SK-N-SH (cell line): ENCODE data around the gene CATSPER3. TPM values are rescaled to one million over a fixed set of nuclear protein-coding genes. Genes with fewer than 3 reads are reported as not detected.

Experiments used
- CTCF ChIA-PET: fragments of 300-600, 350-600 bp; formaldehyde crosslinking; extraction: SDS; loops from one replicate; lab custom pipeline; 2021; lab: Yijun Ruan, JAX
- POLR2A ChIA-PET: fragments of 350-600 bp; sonication (Branson Sonifier 250); formaldehyde crosslinking; extraction: SDS; loops from one replicate; lab custom pipeline; 2020; ENCODE audit warnings: antibody characterized with exemption, inconsistent platforms; lab: Yijun Ruan, JAX
- DNase-seq: peaks from one replicate; pipeline ENCODE4 v3.0.0; 2012
- H2AFZ ChIP-seq: fragments of 200-600 bp; sonication (generic); 2 replicates; pipeline ENCODE4 v1.8.1; 2016; ENCODE audit warnings: antibody characterized with exemption, mild to moderate bottlenecking, low read depth
- H3F3A ChIP-seq: fragments of 200-600 bp; sonication (generic); replicated peaks from 2 replicates; pipeline ENCODE3; 2016; ENCODE audit warnings: antibody characterized with exemption, mild to moderate bottlenecking; ENCODE audit not compliant: insufficient read depth
- H3K27ac ChIP-seq, 2 experiments: fragments of 200-500 bp in 1 of 2; fragments of 200-600 bp in 1 of 2; sonication (Bioruptor generic) in 1 of 2; sonication (generic), shearing (Covaris generic) in 1 of 2; 2 replicates each; pipeline versions ENCODE4 v1.5.1 to v1.6.1; 2014 to 2016; ENCODE audit warnings: low read depth in 2 of 2, inconsistent platforms in 1 of 2, low read length in 1 of 2, mild to moderate bottlenecking in 1 of 2, mixed read lengths in 1 of 2
- H3K27me3 ChIP-seq: fragments of 200-600 bp; sonication (generic), shearing (Covaris generic); 2 replicates; pipeline ENCODE4 v1.6.1; 2016; ENCODE audit warnings: mixed run types; ENCODE audit not compliant: insufficient read depth
- H3K36me3 ChIP-seq, 2 experiments: fragments of 200-500 bp in 1 of 2; fragments of 200-600 bp in 1 of 2; sonication (Bioruptor generic) in 1 of 2; sonication (generic) in 1 of 2; replicated peaks in 1 of 2; 2 replicates each; pipeline versions ENCODE3 to v1.5.1; 2014 to 2016; ENCODE audit warnings: low read length in 1 of 2, mild to moderate bottlenecking in 1 of 2; ENCODE audit not compliant: insufficient read depth in 2 of 2, control insufficient read depth in 1 of 2
- H3K4me1 ChIP-seq, 2 experiments: fragments of 200-500 bp in 1 of 2; fragments of 200-600 bp in 1 of 2; sonication (Bioruptor generic) in 1 of 2; sonication (generic), shearing (Covaris generic) in 1 of 2; 2 replicates each; pipeline versions ENCODE4 v1.5.1 to v1.6.1; 2014 to 2016; ENCODE audit warnings: low read depth in 1 of 2, low read length in 1 of 2, mixed run types in 1 of 2; ENCODE audit not compliant: insufficient read depth in 2 of 2, control insufficient read depth in 1 of 2
- H3K4me2 ChIP-seq: fragments of 200-600 bp; sonication (generic), shearing (Covaris generic); 2 replicates; pipeline ENCODE4 v1.6.1; 2017; ENCODE audit warnings: mixed run types
- H3K4me3 ChIP-seq, 2 experiments: fragments of 200-500 bp in 1 of 2; fragments of 200-600 bp in 1 of 2; sonication (Bioruptor generic) in 1 of 2; sonication (generic), shearing (Covaris generic) in 1 of 2; 2 replicates each; pipeline versions ENCODE4 v1.5.1 to v1.8.1; 2014 to 2016; ENCODE audit warnings: low read depth in 2 of 2, inconsistent platforms in 1 of 2, low read length in 1 of 2, mild to moderate bottlenecking in 1 of 2, mixed read lengths in 1 of 2, moderate library complexity in 1 of 2
- H3K79me2 ChIP-seq: fragments of 200-600 bp; sonication (generic); 2 replicates; pipeline ENCODE4 v1.8.1; 2017; ENCODE audit warnings: mild to moderate bottlenecking; ENCODE audit not compliant: insufficient read depth
- H3K9ac ChIP-seq: fragments of 200-600 bp; sonication (generic); 2 replicates; pipeline ENCODE4 v1.6.1; 2017; ENCODE audit warnings: mixed run types
- H3K9me2 ChIP-seq: fragments of 200-600 bp; sonication (generic); 2 replicates; pipeline ENCODE4 v1.6.1; 2017; ENCODE audit warnings: mixed run types
- H3K9me3 ChIP-seq: fragments of 200-600 bp; sonication (generic); 2 replicates; pipeline ENCODE4 v1.6.1; 2017; ENCODE audit warnings: mixed run types, mild to moderate bottlenecking, moderate library complexity
- H4K20me1 ChIP-seq: fragments of 200-600 bp; sonication (generic); 2 replicates; pipeline ENCODE4 v1.6.1; 2017; ENCODE audit warnings: mild to moderate bottlenecking, mixed run types; ENCODE audit not compliant: insufficient read depth
- CHD2 ChIP-seq: fragments of 150-350 bp; IDR thresholded peaks from 2 replicates; pipeline ENCODE4 v1.6.1; 2018; ENCODE audit warnings: low read length; ENCODE audit not compliant: partially characterized antibody
- CTCF ChIP-seq: fragments of 200-600 bp; sonication (generic); IDR thresholded peaks from 2 replicates; pipeline ENCODE4 v1.6.1; 2017; ENCODE audit warnings: antibody characterized with exemption, mild to moderate bottlenecking, moderate library complexity
- FOSL2 ChIP-seq: IDR thresholded peaks from 2 replicates; pipeline ENCODE4 v1.4.0; 2012; ENCODE audit warnings: low read depth, mild to moderate bottlenecking, moderate library complexity, borderline replicate concordance
- FOXJ3 ChIP-seq: sonication (generic); formaldehyde crosslinking; IDR thresholded peaks from 2 replicates; pipeline ENCODE4 v1.5.1; 2020; ENCODE audit warnings: mild to moderate bottlenecking, missing genetic modification reagents
- FOXM1 ChIP-seq: IDR thresholded peaks from 2 replicates; pipeline ENCODE4 v1.4.0; 2012; ENCODE audit warnings: low read depth, mild to moderate bottlenecking
- GABPA ChIP-seq: IDR thresholded peaks from 2 replicates; pipeline ENCODE4 v1.4.0; 2012; ENCODE audit warnings: low read depth, mild to moderate bottlenecking
- GATA2 ChIP-seq: sonication (generic); formaldehyde crosslinking; IDR thresholded peaks from 2 replicates; pipeline ENCODE4 v1.5.0; 2020; ENCODE audit warnings: mild to moderate bottlenecking, missing genetic modification reagents
- NFIC ChIP-seq: IDR thresholded peaks from 2 replicates; pipeline ENCODE4 v1.4.0; 2012; ENCODE audit warnings: borderline replicate concordance
- RCOR1 ChIP-seq: fragments of 150-350 bp; IDR thresholded peaks from 2 replicates; pipeline ENCODE4 v1.6.1; 2017; ENCODE audit warnings: antibody characterized with exemption, low read length
- SIN3A ChIP-seq: IDR thresholded peaks from 2 replicates; pipeline ENCODE4 v1.6.1; 2012; ENCODE audit warnings: low read depth, mild to moderate bottlenecking, low read length, moderate library complexity, borderline replicate concordance
- SMC3 ChIP-seq: IDR thresholded peaks from 2 replicates; pipeline ENCODE4 v1.6.1; 2012; ENCODE audit warnings: low read depth, low read length, improper control_type of control experiment
- TEAD4 ChIP-seq: IDR thresholded peaks from 2 replicates; pipeline ENCODE4 v1.4.0; 2012; ENCODE audit warnings: mild to moderate bottlenecking, borderline replicate concordance; ENCODE audit not compliant: insufficient read depth
- WGBS: methylation state at CpG from one replicate; pipeline ENCODE4 v1.1.6; 2017; ENCODE audit warnings: low lambda C conversion rate; 5-methylcytosine and 5-hydroxymethylcytosine counted together
- polyA plus RNA-seq, 3 experiments: library from polyadenylated mRNA; depleted of rRNA; stranded (reverse); fragments of >200 nt; gene quantifications; 2 replicates each; pipeline ENCODE4 v1.2.3, GENCODE V29; 2012
- TF ChIP-seq, protein P1 (sequence below): IDR thresholded peaks from 2 replicates; pipeline ENCODE4 v1.4.0; 2012; ENCODE audit warnings: low read depth
- TF ChIP-seq, protein P2 (sequence below): IDR thresholded peaks from 2 replicates; pipeline ENCODE4 v1.4.0; 2012; ENCODE audit warnings: low read depth, borderline replicate concordance
- TF ChIP-seq, protein P3 (sequence below): IDR thresholded peaks from 2 replicates; pipeline ENCODE4 v1.6.1; 2012; ENCODE audit warnings: mild to moderate bottlenecking, low read depth, low read length, moderate library complexity

Gene CATSPER3
- polyA plus RNA-seq, 1 of the 3 experiments (the other 2 are of a cell fraction), result 0.26 TPM

GRCh38 chr5:135048286-135048685 is 80.6 kb downstream of the CATSPER3 start (continued):
- no peak for TF ChIP-seq TEAD4

DNA sequence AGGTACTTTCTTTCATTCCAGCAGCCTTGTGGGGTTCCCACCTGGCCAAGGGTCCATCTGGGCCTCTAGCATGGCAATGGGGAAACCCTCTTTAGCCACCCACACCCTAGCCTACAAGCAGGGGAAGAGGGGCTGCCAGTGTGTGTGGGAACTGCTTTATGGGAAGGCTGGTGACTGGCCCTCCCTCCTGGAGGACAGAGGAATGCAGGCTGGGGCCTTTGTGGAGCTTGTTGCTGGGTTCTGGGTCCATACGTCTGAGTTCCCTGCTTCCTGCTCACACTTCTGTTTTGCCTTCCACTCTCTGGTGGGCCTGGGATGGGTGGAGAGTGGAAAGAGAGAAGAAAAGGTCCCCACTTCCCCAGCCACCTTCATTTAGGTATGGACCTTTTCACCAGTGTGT is 81.2 kb downstream of the CATSPER3 start:
- Histone ChIP-seq H3K9ac (no peak overlapping the region), H4K20me1 (no peaks in the 10 kb centered on the region), H3K4me1 (no peaks in the 10 kb centered on the region; a peak in 1 of 4 replicates), H3F3A (no peaks in the 10 kb centered on the region), H3K9me3 (no peaks in the 10 kb centered on the region), H3K27ac (no peak overlapping the region), H3K79me2 (no peaks in the 10 kb centered on the region), H3K4me2 (no peak overlapping the region), H3K4me3 (no peak overlapping the region), H3K36me3 (no peaks in the 10 kb centered on the region), H3K9me2 (no peaks in the 10 kb centered on the region), H2AFZ (no peak overlapping the region), H3K27me3 (peaks cover 79% of the 10 kb centered on the region)
- CTCF ChIA-PET, result interaction anchor here (0.6 to 1.5 kb wide), 4 partner anchors 9 to 143 kb away, joined by 3 to 4 read pairs (median 3); no protein-coding TSS in a partner anchor
- TF ChIP-seq FOXM1 (no peak), CHD2 (no peak), NFIC (no peak), FOSL2 (no peak), RCOR1 (no peak), GATA2 (CRISPR knock-in tag) (no peak), FOXJ3 (no peak), GABPA (no peak), CTCF (no peak)
- TF ChIP-seq, protein P1, sequence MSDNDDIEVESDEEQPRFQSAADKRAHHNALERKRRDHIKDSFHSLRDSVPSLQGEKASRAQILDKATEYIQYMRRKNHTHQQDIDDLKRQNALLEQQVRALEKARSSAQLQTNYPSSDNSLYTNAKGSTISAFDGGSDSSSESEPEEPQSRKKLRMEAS, result no peak
- TF ChIP-seq, protein P2, sequence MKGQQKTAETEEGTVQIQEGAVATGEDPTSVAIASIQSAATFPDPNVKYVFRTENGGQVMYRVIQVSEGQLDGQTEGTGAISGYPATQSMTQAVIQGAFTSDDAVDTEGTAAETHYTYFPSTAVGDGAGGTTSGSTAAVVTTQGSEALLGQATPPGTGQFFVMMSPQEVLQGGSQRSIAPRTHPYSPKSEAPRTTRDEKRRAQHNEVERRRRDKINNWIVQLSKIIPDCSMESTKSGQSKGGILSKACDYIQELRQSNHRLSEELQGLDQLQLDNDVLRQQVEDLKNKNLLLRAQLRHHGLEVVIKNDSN, result no peak
- no peak for DNase-seq
- POLR2A ChIA-PET, result no interaction called here
- 14% methylated on average over 1 of the region's 1 CpG for WGBS

GRCh38 chr5:135050244-135050767 is 82.6 kb downstream of the CATSPER3 start:
- Histone ChIP-seq H3K27me3 (peaks cover 75% of the 10 kb centered on the region), H4K20me1 (no peaks in the 10 kb centered on the region), H3K9me3 (no peaks in the 10 kb centered on the region), H3K4me3 (no peak overlapping the region), H3K4me1 (no peaks in the 10 kb centered on the region; a peak in 1 of 4 replicates), H2AFZ (no peak overlapping the region), H3K9me2 (no peaks in the 10 kb centered on the region), H3K36me3 (no peaks in the 10 kb centered on the region), H3K27ac (no peak overlapping the region), H3K79me2 (no peaks in the 10 kb centered on the region), H3K9ac (no peak overlapping the region), H3K4me2 (no peak overlapping the region), H3F3A (no peaks in the 10 kb centered on the region)
- ChIA-PET CTCF (interaction anchor here (0.8 to 1.9 kb wide), 2 partner anchors 10 to 176 kb away, joined by 3 to 8 read pairs; no protein-coding TSS in a partner anchor), POLR2A (no interaction called here)
- peak; percentile 52 for DNase-seq
- WGBS, result 48% methylated on average over 19 of the region's 45 CpGs
- TF ChIP-seq, protein P3, sequence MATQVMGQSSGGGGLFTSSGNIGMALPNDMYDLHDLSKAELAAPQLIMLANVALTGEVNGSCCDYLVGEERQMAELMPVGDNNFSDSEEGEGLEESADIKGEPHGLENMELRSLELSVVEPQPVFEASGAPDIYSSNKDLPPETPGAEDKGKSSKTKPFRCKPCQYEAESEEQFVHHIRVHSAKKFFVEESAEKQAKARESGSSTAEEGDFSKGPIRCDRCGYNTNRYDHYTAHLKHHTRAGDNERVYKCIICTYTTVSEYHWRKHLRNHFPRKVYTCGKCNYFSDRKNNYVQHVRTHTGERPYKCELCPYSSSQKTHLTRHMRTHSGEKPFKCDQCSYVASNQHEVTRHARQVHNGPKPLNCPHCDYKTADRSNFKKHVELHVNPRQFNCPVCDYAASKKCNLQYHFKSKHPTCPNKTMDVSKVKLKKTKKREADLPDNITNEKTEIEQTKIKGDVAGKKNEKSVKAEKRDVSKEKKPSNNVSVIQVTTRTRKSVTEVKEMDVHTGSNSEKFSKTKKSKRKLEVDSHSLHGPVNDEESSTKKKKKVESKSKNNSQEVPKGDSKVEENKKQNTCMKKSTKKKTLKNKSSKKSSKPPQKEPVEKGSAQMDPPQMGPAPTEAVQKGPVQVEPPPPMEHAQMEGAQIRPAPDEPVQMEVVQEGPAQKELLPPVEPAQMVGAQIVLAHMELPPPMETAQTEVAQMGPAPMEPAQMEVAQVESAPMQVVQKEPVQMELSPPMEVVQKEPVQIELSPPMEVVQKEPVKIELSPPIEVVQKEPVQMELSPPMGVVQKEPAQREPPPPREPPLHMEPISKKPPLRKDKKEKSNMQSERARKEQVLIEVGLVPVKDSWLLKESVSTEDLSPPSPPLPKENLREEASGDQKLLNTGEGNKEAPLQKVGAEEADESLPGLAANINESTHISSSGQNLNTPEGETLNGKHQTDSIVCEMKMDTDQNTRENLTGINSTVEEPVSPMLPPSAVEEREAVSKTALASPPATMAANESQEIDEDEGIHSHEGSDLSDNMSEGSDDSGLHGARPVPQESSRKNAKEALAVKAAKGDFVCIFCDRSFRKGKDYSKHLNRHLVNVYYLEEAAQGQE, result no peak
- TF ChIP-seq SMC3 (no peak), CTCF (no peak), GABPA (no peak), SIN3A (no peak), FOXM1 (no peak)
- TF ChIP-seq, protein P2, result no peak
